Ammon's horn (tissue), 1 donor: ENCODE data around the gene DIS3L2.

Experiments used
- DNase-seq: peaks from one replicate; pipeline ENCODE4 v3.0.0-alpha.2; 2016; ENCODE audit warnings: low spot score

The DIS3L2 gene

GRCh38 chr2:232268636-232269165, 307.2 kb downstream of the DIS3L2 start:
- no peak for DNase-seq

- no peak for DNase-seq
Observed at GRCh38 chr2:232269867-232270266, 308.4 kb downstream of the DIS3L2 start.

- DNase-seq = no peak
Observed at GRCh38 chr2:232273903-232274643, 312.6 kb downstream of the DIS3L2 start.

- no peak for DNase-seq
Observed at GRCh38 chr2:232275670-232276069, 314.2 kb downstream of the DIS3L2 start.

GRCh38 chr2:232276084-232276732, 314.7 kb downstream of the DIS3L2 start:
- no peak for DNase-seq

GRCh38 chr2:232276733-232277313, 315.3 kb downstream of the DIS3L2 start:
- no peak for DNase-seq

GRCh38 chr2:232278534-232278933, 317.0 kb downstream of the DIS3L2 start:
- no peak for DNase-seq

GRCh38 chr2:232280341-232280740, 318.8 kb downstream of the DIS3L2 start:
- DNase-seq = no peak

GRCh38 chr2:232281858-232282507, 320.5 kb downstream of the DIS3L2 start:
- no peak for DNase-seq

- peak; percentile 45 for DNase-seq
Observed at GRCh38 chr2:232282508-232283055, 321.1 kb downstream of the DIS3L2 start.

- DNase-seq = no peak
Observed at GRCh38 chr2:232286001-232286868, 324.7 kb downstream of the DIS3L2 start.

GRCh38 chr2:232287316-232287715, 325.8 kb downstream of the DIS3L2 start:
- no peak for DNase-seq

- DNase-seq = no peak
Observed at GRCh38 chr2:232288489-232289030, 327.0 kb downstream of the DIS3L2 start.

- no peak for DNase-seq
Observed at GRCh38 chr2:232290668-232291067, 329.2 kb downstream of the DIS3L2 start.

GRCh38 chr2:232291343-232291742, 329.8 kb downstream of the DIS3L2 start:
- no peak for DNase-seq

- no peak for DNase-seq
Observed at GRCh38 chr2:232292395-232293154, 331.1 kb downstream of the DIS3L2 start.

GRCh38 chr2:232293191-232293590, 331.7 kb downstream of the DIS3L2 start:
- DNase-seq = no peak

- no peak for DNase-seq
Observed at GRCh38 chr2:232295971-232296370, 334.5 kb downstream of the DIS3L2 start.

GRCh38 chr2:232296776-232297525, 335.4 kb downstream of the DIS3L2 start:
- no peak for DNase-seq
